ENCODE results near the gene METAP2.
"Not testable (repeated sequence)": the region's sequence is repeated elsewhere in the genome, so short reads cannot be mapped to it uniquely, and the experiment has no call there.

The METAP2 gene

GRCh38 chr12:95463050-95463449, 10.9 kb upstream of the METAP2 start:
- DNase-seq = no peak

GRCh38 chr12:95463776-95464175, 10.2 kb upstream of the METAP2 start:
- DNase-seq = not testable (repeated sequence)

DNA sequence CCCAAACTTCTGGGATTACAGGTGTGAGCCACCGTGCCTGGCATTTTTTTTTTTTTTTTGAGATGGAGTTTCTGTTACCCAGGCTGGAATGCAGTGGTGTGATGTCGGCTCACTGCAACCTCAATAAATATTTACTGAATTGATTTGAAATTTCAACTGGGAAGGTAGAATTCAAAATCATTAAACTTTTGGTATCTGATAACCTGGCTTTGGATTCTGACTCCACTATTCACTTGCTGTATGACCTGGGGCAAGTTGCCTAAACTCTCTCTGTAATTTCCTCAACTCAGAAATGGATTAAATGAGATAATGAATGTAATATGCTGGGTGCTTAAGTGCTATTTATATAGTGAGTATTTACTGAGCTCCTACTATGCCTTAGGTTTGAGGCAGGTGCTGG, 8.7 kb upstream of the METAP2 start:
- DNase-seq = no peak

DNA sequence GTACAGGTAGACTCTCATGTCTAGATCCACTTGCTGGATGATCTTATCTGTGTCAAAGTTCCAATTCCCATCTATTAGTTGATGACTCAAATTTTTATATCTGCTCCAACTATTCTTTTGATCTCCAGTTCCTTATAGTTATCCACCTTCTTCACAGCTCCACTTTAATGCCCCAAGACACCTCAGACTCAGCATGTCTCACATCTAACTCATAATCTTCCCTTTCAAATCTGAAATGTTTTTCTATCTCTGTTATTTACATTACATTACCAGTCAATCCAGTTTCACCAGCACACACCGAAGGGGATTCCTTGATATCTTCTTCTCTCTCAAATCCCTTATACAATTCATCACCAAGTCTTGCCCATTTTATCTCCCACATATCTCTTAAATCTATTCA, 3.7 kb upstream of the METAP2 start:
- no peak for DNase-seq

GRCh38 chr12:95473231-95473883, 595 bp upstream of the METAP2 start:
- DNase-seq = no peak

DNA sequence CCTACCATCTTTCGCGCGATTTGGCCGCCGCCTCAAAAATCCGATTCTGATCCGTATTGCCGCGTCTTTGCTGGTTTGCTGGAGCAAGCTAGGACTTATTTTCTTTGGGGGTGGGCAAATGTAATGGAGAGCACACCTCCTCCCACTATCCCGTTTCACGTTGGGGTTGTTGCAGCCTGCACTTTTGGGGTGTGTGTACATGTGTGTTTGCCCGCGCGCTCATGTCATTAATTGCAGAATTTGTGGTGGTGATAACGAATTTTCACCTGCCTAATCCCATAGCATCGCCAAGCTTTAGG, 657 bp downstream of the METAP2 start:
- no peak for DNase-seq

GRCh38 chr12:95480230-95480629, 6.3 kb downstream of the METAP2 start:
- DNase-seq = no peak

DNA sequence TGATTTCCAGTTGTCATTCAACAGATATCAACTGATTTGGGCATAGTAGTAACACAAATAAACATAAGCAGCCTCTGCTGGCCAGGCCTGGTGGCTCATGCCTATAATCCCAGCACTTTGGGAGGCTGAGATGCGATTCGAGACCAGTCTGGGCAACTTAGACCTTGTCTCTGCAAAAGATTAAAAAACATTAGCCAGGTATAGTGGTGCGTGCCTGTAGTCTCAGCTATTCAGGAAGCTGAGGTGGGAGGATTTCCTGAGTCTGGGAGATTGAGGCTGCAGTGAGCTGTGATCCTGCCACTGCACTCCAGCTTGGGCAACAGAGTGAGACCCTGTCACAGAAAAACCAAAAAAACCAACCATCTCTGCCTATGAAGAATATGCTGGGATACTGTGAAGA, 7.1 kb downstream of the METAP2 start:
- DNase-seq = no peak

- DNase-seq = no peak
Measured at GRCh38 chr12:95481888-95482287, 7.9 kb downstream of the METAP2 start.

DNA sequence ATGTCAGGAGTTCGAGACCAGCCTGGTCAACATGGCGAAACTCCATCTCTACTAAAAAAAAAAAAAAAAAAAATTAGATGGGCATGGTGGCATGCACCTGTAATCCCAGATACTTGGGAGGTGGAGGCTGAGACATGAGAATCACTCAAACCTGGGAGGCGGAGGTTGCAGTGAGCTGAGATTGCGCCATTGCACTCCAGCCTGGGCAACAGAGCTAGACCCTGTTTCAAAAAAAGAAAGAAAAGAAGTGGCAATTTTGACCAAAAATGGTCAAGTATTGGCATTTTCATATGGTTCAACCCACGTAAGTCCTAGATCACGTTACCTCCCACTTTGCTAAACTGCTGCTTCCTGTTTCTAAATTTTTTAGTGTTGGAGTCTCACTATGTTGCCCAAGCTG, 8.6 kb downstream of the METAP2 start:
- not testable (repeated sequence) for DNase-seq

DNA sequence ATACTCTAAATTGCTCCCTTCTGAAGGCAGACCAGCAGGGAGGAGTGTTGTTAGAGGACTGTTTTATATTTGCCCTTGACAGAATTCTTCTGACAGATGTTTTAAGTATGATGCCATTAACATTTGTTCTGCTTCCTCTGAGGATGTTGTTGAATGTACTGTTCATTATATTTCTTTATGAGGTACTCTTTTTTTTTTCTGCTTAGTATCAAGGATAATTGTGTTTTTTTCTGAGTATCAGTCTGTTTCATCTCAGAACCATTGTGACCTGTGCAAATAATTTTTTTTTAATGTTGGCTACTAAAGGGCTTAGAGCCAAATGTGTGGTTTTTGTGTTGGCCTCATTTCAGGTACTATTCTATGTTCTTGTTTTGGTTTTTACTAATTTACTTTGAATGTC, 10.6 kb downstream of the METAP2 start:
- no peak for DNase-seq

- DNase-seq = no peak
Measured at GRCh38 chr12:95487024-95487423, 13.1 kb downstream of the METAP2 start.

DNA sequence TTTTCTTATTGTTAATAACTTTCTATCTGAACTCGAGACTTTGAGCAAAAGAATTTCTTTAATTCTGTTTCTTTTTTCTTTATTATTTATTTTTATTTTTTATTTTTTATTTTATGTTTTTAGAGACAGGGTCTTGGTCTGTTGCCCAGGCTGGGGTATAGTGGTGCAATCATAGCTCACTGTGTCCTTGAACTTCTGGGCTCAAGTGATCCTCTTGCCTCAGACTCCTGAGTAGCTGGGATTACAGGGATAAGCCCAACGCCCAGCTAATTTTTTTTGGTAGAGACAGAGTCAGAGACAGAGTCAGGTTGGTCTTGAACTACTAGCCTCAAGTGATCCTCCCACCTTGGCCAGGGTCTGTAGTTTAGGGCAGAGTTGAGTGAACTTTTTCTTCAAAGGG, 18.5 kb downstream of the METAP2 start:
- no peak for DNase-seq

GRCh38 chr12:95494888-95495287, 20.9 kb downstream of the METAP2 start:
- no peak for DNase-seq

- no peak for DNase-seq
Measured at GRCh38 chr12:95495433-95495832, 21.5 kb downstream of the METAP2 start.

DNA sequence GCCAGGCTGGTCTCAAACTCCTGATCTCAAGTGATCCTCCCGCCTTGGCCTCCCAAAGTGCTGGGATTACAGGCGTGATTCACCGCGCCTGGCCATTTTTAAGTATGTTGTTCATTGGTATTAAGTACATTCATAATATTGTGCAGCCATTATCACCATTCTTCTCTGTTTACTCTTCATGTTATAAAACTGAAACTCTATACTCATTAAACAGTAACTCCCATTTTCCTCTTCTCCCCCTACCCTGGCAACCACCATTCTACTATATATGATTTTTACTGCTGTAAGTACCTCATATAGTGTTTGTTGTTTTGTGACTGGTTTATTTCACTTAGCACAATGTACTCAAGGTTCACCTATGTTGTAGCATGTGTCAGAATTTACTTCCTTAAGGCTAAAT, 23.1 kb downstream of the METAP2 start:
- no peak for DNase-seq

GRCh38 chr12:95498968-95499367, 25.0 kb downstream of the METAP2 start:
- no peak for DNase-seq

GRCh38 chr12:95499772-95500171, 25.8 kb downstream of the METAP2 start:
- no peak for DNase-seq

DNA sequence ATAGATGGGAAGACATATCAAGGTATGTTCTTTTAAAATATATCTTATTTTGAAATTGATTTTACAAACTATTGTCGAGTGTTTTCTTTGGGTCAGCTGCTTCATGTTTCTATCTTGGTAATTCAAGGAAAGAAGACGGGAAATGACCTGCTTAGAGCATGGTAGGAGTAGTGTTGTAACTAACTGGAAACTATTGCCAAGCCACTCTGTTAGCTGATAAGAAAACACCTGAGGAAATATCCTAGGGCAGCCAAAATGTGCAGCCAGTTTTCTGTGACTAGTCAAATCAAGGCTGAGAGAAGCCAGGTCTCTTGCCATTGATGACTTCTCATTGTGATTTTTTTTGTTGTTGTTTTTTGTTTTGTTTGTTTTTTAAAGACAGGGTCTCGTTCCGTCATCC, 30.2 kb downstream of the METAP2 start:
- DNase-seq = no peak

DNA sequence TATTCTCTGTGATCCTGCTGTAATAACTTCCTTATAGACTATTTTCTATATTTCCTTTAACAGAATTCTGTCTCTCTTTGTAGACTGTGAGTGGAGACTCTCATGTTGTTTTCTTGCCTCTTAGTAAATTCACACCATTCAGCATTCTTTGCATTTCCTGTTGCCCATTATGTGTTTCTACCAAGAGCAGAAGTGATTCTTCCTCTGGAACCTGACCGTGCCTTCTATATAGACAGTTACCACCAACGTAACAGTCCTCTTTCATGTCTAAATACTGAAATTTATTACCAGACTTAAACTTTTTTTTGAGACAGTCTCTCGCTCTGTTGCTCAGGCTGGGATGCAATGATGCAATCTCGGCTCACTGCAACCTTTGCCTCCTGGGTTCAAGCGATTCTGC, 31.1 kb downstream of the METAP2 start:
- DNase-seq = no peak

GRCh38 chr12:95506707-95507523, 33.0 kb downstream of the METAP2 start:
- no peak for DNase-seq

GRCh38 chr12:95509300-95509699, 35.3 kb downstream of the METAP2 start:
- no peak for DNase-seq

- DNase-seq = no peak
Measured at GRCh38 chr12:95511977-95512376, 38.0 kb downstream of the METAP2 start.

- DNase-seq = no peak
Measured at GRCh38 chr12:95513599-95513998, 39.6 kb downstream of the METAP2 start.

GRCh38 chr12:95515197-95515596, 41.2 kb downstream of the METAP2 start:
- no peak for DNase-seq
